Activated CD4-positive, alpha-beta T cell treated with anti-CD3 and anti-CD28 coated beads for 36 hours (primary cell): Measurements from ENCODE around the gene CLSTN2. TPM values are rescaled to one million over a fixed set of nuclear protein-coding genes. Genes with fewer than 3 reads are reported as not detected.

ENCODE experiments used
- ATAC-seq: fragments of 200-7000 bp; cut with Tn5 transposase; one replicate; pipeline ENCODE4 v1.10.0; 2021; ENCODE audit warnings: mild to moderate bottlenecking, moderate library complexity
- CTCF ChIA-PET: fragments of 350-600 bp; sonication (Branson Sonifier 250); formaldehyde crosslinking; loops from one replicate; lab custom pipeline; 2021; ENCODE audit warnings: antibody characterized with exemption; lab: Charles Lee
- POLR2A ChIA-PET: fragments of 350-600 bp; sonication (Branson Sonifier 250); formaldehyde crosslinking; loops from one replicate; lab custom pipeline; 2021; ENCODE audit warnings: antibody characterized with exemption, inconsistent platforms; lab: Charles Lee
- DNase-seq: peaks from one replicate; pipeline ENCODE4 v3.0.0-alpha.2; 2020
- H3K27ac Mint-ChIP-seq: one replicate; pipeline ENCODE4 v1.8.0; 2021; ENCODE audit warnings: mixed read lengths
- H3K27me3 Mint-ChIP-seq: one replicate; pipeline ENCODE4 v1.8.0; 2021; ENCODE audit warnings: mixed read lengths
- H3K36me3 Mint-ChIP-seq: one replicate; pipeline ENCODE4 v1.8.0; 2021; ENCODE audit warnings: low read depth, mixed read lengths
- H3K4me1 Mint-ChIP-seq: one replicate; pipeline ENCODE4 v1.8.0; 2021; ENCODE audit warnings: mixed read lengths
- H3K4me3 Mint-ChIP-seq: one replicate; pipeline ENCODE4 v1.8.0; 2021; ENCODE audit warnings: mild to moderate bottlenecking, moderate library complexity, mixed read lengths
- H3K9me3 Mint-ChIP-seq: one replicate; pipeline ENCODE4 v1.8.0; 2021; ENCODE audit warnings: low read depth, mixed read lengths
- intact Hi-C, 2 experiments: fragments of 100-400 bp; cut with DNase I in 1 of 2; cut with micrococcal nuclease in 1 of 2; formaldehyde crosslinking; loops; one replicate each; pipeline versions ENCODE4 v1.14.2 to v1.15.1; 2022 to 2024; cut with DNase I, micrococcal nuclease
- total RNA-seq, 2 experiments: library from RNA; stranded (reverse); gene quantifications; one replicate each; pipeline ENCODE4 v1.2.3, GENCODE V29; 2021

CLSTN2 gene
- total RNA-seq, 2 experiments from 2014 or later, result not detected

GRCh38 chr3:140250010-140250855, 315.2 kb downstream of the CLSTN2 start:
- H3K9me3 Mint-ChIP-seq, result no peaks in the 10 kb centered on the region
- no peaks in the 10 kb centered on the region for H3K4me1 Mint-ChIP-seq
- CTCF ChIA-PET, result no interaction called here
- H3K27ac Mint-ChIP-seq, result no peak overlapping the region
- no peak for ATAC-seq
- no peak for DNase-seq
- H3K36me3 Mint-ChIP-seq, result no peaks in the 10 kb centered on the region
- H3K27me3 Mint-ChIP-seq, result peaks cover 3% of the 10 kb centered on the region
- POLR2A ChIA-PET, result no interaction called here
- intact Hi-C loops, result no loop called here
- no peak overlapping the region for H3K4me3 Mint-ChIP-seq

GRCh38 chr3:140250945-140251344, 316.0 kb downstream of the CLSTN2 start:
- Mint-ChIP-seq H3K36me3 (no peaks in the 10 kb centered on the region), H3K27ac (no peak overlapping the region), H3K4me1 (no peaks in the 10 kb centered on the region), H3K4me3 (no peak overlapping the region), H3K9me3 (no peaks in the 10 kb centered on the region), H3K27me3 (peaks cover 5% of the 10 kb centered on the region)
- intact Hi-C loops, result no loop called here
- CTCF ChIA-PET, result no interaction called here
- ATAC-seq, result no peak
- POLR2A ChIA-PET, result no interaction called here
- DNase-seq, result no peak

GRCh38 chr3:140251678-140252077, 316.7 kb downstream of the CLSTN2 start:
- CTCF ChIA-PET, result no interaction called here
- H3K9me3 Mint-ChIP-seq, result no peaks in the 10 kb centered on the region
- peaks cover 5% of the 10 kb centered on the region for H3K27me3 Mint-ChIP-seq
- H3K27ac Mint-ChIP-seq, result no peak overlapping the region
- DNase-seq, result no peak
- no peaks in the 10 kb centered on the region for H3K36me3 Mint-ChIP-seq
- H3K4me1 Mint-ChIP-seq, result no peaks in the 10 kb centered on the region
- POLR2A ChIA-PET, result no interaction called here
- no peak overlapping the region for H3K4me3 Mint-ChIP-seq
- intact Hi-C loops, result no loop called here
- ATAC-seq, result no peak

GRCh38 chr3:140252812-140253656, 318.0 kb downstream of the CLSTN2 start:
- ChIA-PET CTCF (no interaction called here), POLR2A (no interaction called here)
- DNase-seq (no peak), ATAC-seq (no peak)
- H3K27ac Mint-ChIP-seq, result no peak overlapping the region
- no peaks in the 10 kb centered on the region for H3K36me3 Mint-ChIP-seq
- H3K4me3 Mint-ChIP-seq, result no peak overlapping the region
- no peaks in the 10 kb centered on the region for H3K4me1 Mint-ChIP-seq
- intact Hi-C loops, result no loop called here
- H3K9me3 Mint-ChIP-seq, result no peaks in the 10 kb centered on the region
- peaks cover 5% of the 10 kb centered on the region for H3K27me3 Mint-ChIP-seq

- no peaks in the 10 kb centered on the region for H3K9me3 Mint-ChIP-seq
- POLR2A ChIA-PET, result no interaction called here
- CTCF ChIA-PET, result no interaction called here
- no peaks in the 10 kb centered on the region for H3K36me3 Mint-ChIP-seq
- no peak overlapping the region for H3K27ac Mint-ChIP-seq
- H3K27me3 Mint-ChIP-seq, result peaks cover 2% of the 10 kb centered on the region
- ATAC-seq, result no peak
- no peaks in the 10 kb centered on the region for H3K4me1 Mint-ChIP-seq
- H3K4me3 Mint-ChIP-seq, result no peak overlapping the region
- intact Hi-C loops, result no loop called here
- no peak for DNase-seq
Observed at GRCh38 chr3:140258222-140258724, 323.3 kb downstream of the CLSTN2 start.

- POLR2A ChIA-PET, result no interaction called here
- no peak overlapping the region for H3K4me3 Mint-ChIP-seq
- no peak overlapping the region for H3K27ac Mint-ChIP-seq
- ATAC-seq, result no peak
- DNase-seq, result no peak
- intact Hi-C loops, result no loop called here
- CTCF ChIA-PET, result no interaction called here
- H3K36me3 Mint-ChIP-seq, result no peaks in the 10 kb centered on the region
- no peaks in the 10 kb centered on the region for H3K9me3 Mint-ChIP-seq
- H3K27me3 Mint-ChIP-seq, result peaks cover 2% of the 10 kb centered on the region
- H3K4me1 Mint-ChIP-seq, result no peaks in the 10 kb centered on the region
Observed at GRCh38 chr3:140265302-140265701, 330.3 kb downstream of the CLSTN2 start.

GRCh38 chr3:140268103-140268502, 333.1 kb downstream of the CLSTN2 start:
- Mint-ChIP-seq H3K27ac (no peak overlapping the region), H3K36me3 (no peaks in the 10 kb centered on the region), H3K4me1 (no peaks in the 10 kb centered on the region), H3K4me3 (no peak overlapping the region), H3K9me3 (no peaks in the 10 kb centered on the region), H3K27me3 (peaks cover 3% of the 10 kb centered on the region)
- no peak for ATAC-seq
- ChIA-PET CTCF (no interaction called here), POLR2A (no interaction called here)
- intact Hi-C loops, result no loop called here
- no peak for DNase-seq

GRCh38 chr3:140268610-140269009, 333.6 kb downstream of the CLSTN2 start:
- intact Hi-C loops, result no loop called here
- no peaks in the 10 kb centered on the region for H3K36me3 Mint-ChIP-seq
- H3K4me3 Mint-ChIP-seq, result no peak overlapping the region
- ChIA-PET POLR2A (no interaction called here), CTCF (no interaction called here)
- H3K27me3 Mint-ChIP-seq, result peaks cover 3% of the 10 kb centered on the region
- H3K9me3 Mint-ChIP-seq, result no peaks in the 10 kb centered on the region
- no peak for DNase-seq
- ATAC-seq, result no peak
- H3K4me1 Mint-ChIP-seq, result no peaks in the 10 kb centered on the region
- H3K27ac Mint-ChIP-seq, result no peak overlapping the region

GRCh38 chr3:140270329-140270728, 335.3 kb downstream of the CLSTN2 start:
- intact Hi-C loops, result no loop called here
- peaks cover 6% of the 10 kb centered on the region for H3K27me3 Mint-ChIP-seq
- DNase-seq, result no peak
- no peaks in the 10 kb centered on the region for H3K36me3 Mint-ChIP-seq
- no peak overlapping the region for H3K4me3 Mint-ChIP-seq
- ChIA-PET POLR2A (no interaction called here), CTCF (no interaction called here)
- H3K9me3 Mint-ChIP-seq, result no peaks in the 10 kb centered on the region
- ATAC-seq, result no peak
- H3K27ac Mint-ChIP-seq, result no peak overlapping the region
- H3K4me1 Mint-ChIP-seq, result no peaks in the 10 kb centered on the region

GRCh38 chr3:140273542-140274195, 338.7 kb downstream of the CLSTN2 start:
- Mint-ChIP-seq H3K9me3 (no peaks in the 10 kb centered on the region), H3K4me3 (no peak overlapping the region), H3K27me3 (peaks cover 4% of the 10 kb centered on the region), H3K27ac (no peak overlapping the region), H3K4me1 (no peaks in the 10 kb centered on the region), H3K36me3 (no peaks in the 10 kb centered on the region)
- CTCF ChIA-PET, result no interaction called here
- intact Hi-C loops, result no loop called here
- DNase-seq (no peak), ATAC-seq (no peak)
- POLR2A ChIA-PET, result no interaction called here

- Mint-ChIP-seq H3K36me3 (no peaks in the 10 kb centered on the region), H3K4me1 (no peaks in the 10 kb centered on the region), H3K9me3 (no peaks in the 10 kb centered on the region), H3K27me3 (peaks cover 4% of the 10 kb centered on the region), H3K4me3 (no peak overlapping the region), H3K27ac (no peak overlapping the region)
- ATAC-seq, result no peak
- intact Hi-C loops, result no loop called here
- ChIA-PET CTCF (no interaction called here), POLR2A (no interaction called here)
- DNase-seq, result no peak
Observed at GRCh38 chr3:140274429-140274828, 339.4 kb downstream of the CLSTN2 start.
